Right lung (tissue), 5 donors: ENCODE data around the gene ZBTB24. TPM values are rescaled to one million over a fixed set of nuclear protein-coding genes. Genes with fewer than 3 reads are reported as not detected.
"Not testable (repeated sequence)": the region's sequence is repeated elsewhere in the genome, so short reads cannot be mapped to it uniquely, and the experiment has no call there.

Experiments
- DNase-seq, 2 donors: peaks; one replicate each; pipeline ENCODE4 v3.0.0-alpha.2; 2013
- polyA plus RNA-seq, 5 donors: library from polyadenylated mRNA; unstranded; fragments of 120-200 nt; gene quantifications; one replicate each; pipeline versions ENCODE4 v1.2.1 to v1.2.3, GENCODE V29; 2013; ENCODE audit warnings: inconsistent platforms in 1 of 5, low replicate concordance in 1 of 5; ENCODE audit not compliant: insufficient read length in 5 of 5, insufficient read depth in 1 of 5

The ZBTB24 gene
- polyA plus RNA-seq, 5 donors, result 10.1 to 15.2 (median 13.3) TPM

- no peak for DNase-seq
These were observed 10.7 kb downstream of the ZBTB24 start for GRCh38 chr6:109472132-109472995.

- no peak for DNase-seq
These were observed 11.8 kb downstream of the ZBTB24 start for GRCh38 chr6:109471105-109471810.

- DNase-seq, result no peak
These were observed 13.3 kb downstream of the ZBTB24 start for GRCh38 chr6:109469591-109470189.

GRCh38 chr6:109467696-109468095, 15.3 kb downstream of the ZBTB24 start:
- no peak for DNase-seq

- DNase-seq, result no peak
These were observed 16.7 kb downstream of the ZBTB24 start for GRCh38 chr6:109466212-109466923.

- DNase-seq, result peak in 1 of 2 donors; percentile 16
These were observed 17.2 kb downstream of the ZBTB24 start for GRCh38 chr6:109465772-109466171.

GRCh38 chr6:109461733-109462526, 21.1 kb downstream of the ZBTB24 start:
- DNase-seq, result no peak

- DNase-seq, result not testable (repeated sequence)
These were observed 21.8 kb downstream of the ZBTB24 start for GRCh38 chr6:109461205-109461604.

GRCh38 chr6:109460161-109460829, 22.7 kb downstream of the ZBTB24 start:
- DNase-seq, result peak in 1 of 2 donors; percentile 42

- no peak for DNase-seq
These were observed 24.1 kb downstream of the ZBTB24 start for GRCh38 chr6:109458774-109459531.

GRCh38 chr6:109457562-109457996, 25.4 kb downstream of the ZBTB24 start:
- peak in 1 of 2 donors; percentile 49 for DNase-seq

GRCh38 chr6:109456710-109457561, 26.1 kb downstream of the ZBTB24 start:
- peak; percentile 63 to 66 for DNase-seq

- no peak for DNase-seq
These were observed 26.9 kb downstream of the ZBTB24 start for GRCh38 chr6:109456111-109456583.

GRCh38 chr6:109455437-109456110, 27.4 kb downstream of the ZBTB24 start, which contains the start of gene MICAL1:
Gene MICAL1 (minus strand): TSS chr6:109455772. CDS start chr6:109454196, 1,576 bp downstream.
- DNase-seq, result peak; percentile 74 to 77

GRCh38 chr6:109454496-109455436, 28.3 kb downstream of the ZBTB24 start:
- DNase-seq, result peak; percentile 16 to 27
